Activated CD8-positive, alpha-beta memory T cell treated with anti-CD3 and anti-CD28 coated beads, Interleukin-2, amount 10 ng/mL, durations not matched to agents 7 days and 5 days (primary cell): ENCODE results near the gene SRSF12. TPM values are rescaled to one million over a fixed set of nuclear protein-coding genes. Genes with fewer than 3 reads are reported as not detected.

Experiments
- ATAC-seq: fragments of 150-1000 bp; cut with Tn5 transposase; one replicate; pipeline ENCODE4 v1.10.0; 2021; ENCODE audit warnings: moderate library complexity
- CTCF ChIA-PET: fragments of 350-600 bp; sonication (Branson Sonifier 250); formaldehyde crosslinking; loops from one replicate; lab custom pipeline; 2021; ENCODE audit warnings: antibody characterized with exemption; lab: Charles Lee
- DNase-seq: peaks from one replicate; pipeline ENCODE4 v3.0.0-alpha.2; 2020
- H3K27ac Mint-ChIP-seq: one replicate; pipeline ENCODE4 v1.8.0; 2021; ENCODE audit warnings: mild to moderate bottlenecking, mixed read lengths
- H3K27me3 Mint-ChIP-seq: one replicate; pipeline ENCODE4 v1.8.0; 2021; ENCODE audit warnings: mixed read lengths
- H3K36me3 Mint-ChIP-seq: one replicate; pipeline ENCODE4 v1.8.0; 2021; ENCODE audit warnings: mild to moderate bottlenecking, mixed read lengths
- H3K4me1 Mint-ChIP-seq: one replicate; pipeline ENCODE4 v1.8.0; 2021; ENCODE audit warnings: mixed read lengths
- H3K4me3 Mint-ChIP-seq: one replicate; pipeline ENCODE4 v1.8.0; 2021; ENCODE audit warnings: mild to moderate bottlenecking, moderate library complexity, mixed read lengths
- H3K9me3 Mint-ChIP-seq: one replicate; pipeline ENCODE4 v1.8.0; 2022; ENCODE audit warnings: low read depth, mixed read lengths
- total RNA-seq, 2 experiments: library from RNA; stranded (reverse); gene quantifications; one replicate each; pipeline ENCODE4 v1.2.3, GENCODE V29; 2021

Gene SRSF12
- total RNA-seq, 2 experiments from 2014 or later, result not detected

- Mint-ChIP-seq H3K4me1 (peaks cover 2% of the 10 kb centered on the region), H3K27ac (no peak overlapping the region), H3K4me3 (no peak overlapping the region), H3K9me3 (no peaks in the 10 kb centered on the region), H3K36me3 (no peaks in the 10 kb centered on the region), H3K27me3 (peaks cover 9% of the 10 kb centered on the region)
- ATAC-seq (no peak), DNase-seq (no peak)
- CTCF ChIA-PET, result interaction anchor here (1.0 to 1.3 kb wide), 2 partner anchors 13 to 25 kb away, joined by 3 read pairs; no protein-coding TSS in a partner anchor
These were observed 5.9 kb downstream of the SRSF12 start for GRCh38 chr6:89111933-89112332.

DNA sequence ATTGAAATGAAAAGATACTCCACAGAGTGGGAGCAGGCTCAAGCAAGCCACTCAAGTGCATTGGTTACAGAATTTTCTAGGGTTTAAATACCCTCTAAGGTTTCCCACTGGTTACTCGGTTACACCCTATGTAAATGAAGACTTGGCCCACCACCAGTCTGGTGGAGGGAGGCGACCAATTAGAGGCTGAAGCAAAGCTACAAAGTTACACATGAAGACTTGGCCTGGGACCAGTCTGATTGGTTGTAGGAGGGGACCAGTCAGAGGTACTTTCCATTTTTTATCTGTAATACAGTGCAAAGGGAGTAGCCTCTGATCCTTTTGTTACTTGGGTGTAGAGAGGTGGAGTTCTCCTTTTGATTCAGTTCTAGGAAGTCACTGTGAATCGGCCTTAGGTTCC is 7.6 kb downstream of the SRSF12 start:
- ATAC-seq (no peak), DNase-seq (no peak)
- no peaks in the 10 kb centered on the region for H3K4me1 Mint-ChIP-seq
- H3K27ac Mint-ChIP-seq, result no peak overlapping the region
- CTCF ChIA-PET, result no interaction called here
- no peaks in the 10 kb centered on the region for H3K36me3 Mint-ChIP-seq
- no peaks in the 10 kb centered on the region for H3K27me3 Mint-ChIP-seq
- H3K4me3 Mint-ChIP-seq, result no peak overlapping the region
- no peaks in the 10 kb centered on the region for H3K9me3 Mint-ChIP-seq

- H3K4me3 Mint-ChIP-seq, result no peak overlapping the region
- H3K27me3 Mint-ChIP-seq, result no peaks in the 10 kb centered on the region
- CTCF ChIA-PET, result interaction anchor here (1.2 kb wide), 1 partner anchor 117 kb away, joined by 4 read pairs; no protein-coding TSS in a partner anchor
- H3K9me3 Mint-ChIP-seq, result no peaks in the 10 kb centered on the region
- H3K27ac Mint-ChIP-seq, result no peak overlapping the region
- ATAC-seq (no peak), DNase-seq (no peak)
- H3K36me3 Mint-ChIP-seq, result peaks cover 1% of the 10 kb centered on the region
- H3K4me1 Mint-ChIP-seq, result peaks cover 8% of the 10 kb centered on the region
These were observed 17.8 kb downstream of the SRSF12 start for GRCh38 chr6:89100114-89100513.

- Mint-ChIP-seq H3K27ac (no peak overlapping the region), H3K9me3 (no peaks in the 10 kb centered on the region), H3K4me3 (no peak overlapping the region), H3K27me3 (no peaks in the 10 kb centered on the region), H3K36me3 (no peaks in the 10 kb centered on the region), H3K4me1 (peaks cover 8% of the 10 kb centered on the region)
- DNase-seq, result no peak
- ATAC-seq, result peak; percentile 71
- CTCF ChIA-PET, result interaction anchor here (0.9 to 1.5 kb wide), 5 partner anchors 13 to 273 kb away, joined by 3 to 4 read pairs (median 3); partner anchors contain the start of gene SRSF12
These were observed 19.4 kb downstream of the SRSF12 start for GRCh38 chr6:89098461-89098860.

DNA sequence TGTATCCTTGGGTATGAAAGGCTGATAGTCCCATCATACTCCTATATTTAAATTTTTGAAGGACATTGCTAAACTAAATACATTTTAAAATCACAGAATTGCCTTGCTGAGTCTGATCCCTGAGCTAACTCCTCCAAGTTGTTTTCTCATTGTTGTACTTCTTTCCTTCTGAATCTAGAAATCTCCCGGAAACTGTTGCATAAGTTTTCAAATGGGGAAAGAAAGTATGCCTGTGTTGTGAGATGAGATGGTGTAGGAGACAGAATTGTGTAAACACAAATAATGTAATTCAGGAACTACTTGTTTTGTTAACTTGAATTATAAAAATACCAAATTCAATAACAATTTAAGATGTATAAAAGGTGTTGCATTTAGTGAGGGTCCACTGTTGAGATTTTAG is 30.0 kb downstream of the SRSF12 start:
- Mint-ChIP-seq H3K27ac (no peak overlapping the region), H3K4me3 (no peak overlapping the region), H3K36me3 (peaks cover 31% of the 10 kb centered on the region), H3K27me3 (no peaks in the 10 kb centered on the region), H3K9me3 (no peaks in the 10 kb centered on the region), H3K4me1 (peaks cover 22% of the 10 kb centered on the region)
- CTCF ChIA-PET, result interaction anchor here (0.9 kb wide), 1 partner anchor 281 kb away, joined by 3 read pairs; no protein-coding TSS in a partner anchor
- DNase-seq (no peak), ATAC-seq (no peak)

GRCh38 chr6:89085409-89086205 is 32.3 kb downstream of the SRSF12 start:
- Mint-ChIP-seq H3K4me1 (peaks cover 26% of the 10 kb centered on the region), H3K36me3 (peaks cover 38% of the 10 kb centered on the region), H3K9me3 (no peaks in the 10 kb centered on the region), H3K4me3 (no peak overlapping the region), H3K27ac (no peak overlapping the region), H3K27me3 (no peaks in the 10 kb centered on the region)
- CTCF ChIA-PET, result interaction anchor here (1.0 to 1.2 kb wide), 2 partner anchors 9 to 13 kb away, joined by 3 to 7 read pairs; no protein-coding TSS in a partner anchor
- no peak for ATAC-seq
- DNase-seq, result no peak

DNA sequence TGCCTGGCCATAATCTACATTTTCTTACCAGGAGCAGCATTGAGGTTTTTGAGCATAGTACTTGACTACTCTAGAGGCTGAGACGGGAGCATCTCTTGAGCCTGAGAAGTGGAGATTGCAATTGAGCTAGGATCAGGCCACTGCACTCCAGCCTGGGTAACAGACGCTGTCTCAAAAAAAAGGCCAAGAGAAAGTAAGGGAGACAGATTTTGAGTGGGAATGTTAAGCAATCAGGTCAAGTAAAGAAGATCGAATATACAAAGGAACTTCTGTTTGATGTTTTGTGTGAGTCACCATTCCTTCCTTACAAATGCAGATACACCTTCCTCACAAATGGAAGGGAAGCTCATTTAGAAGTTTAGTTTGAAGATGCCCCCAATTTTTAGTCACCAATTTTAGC is 32.9 kb downstream of the SRSF12 start:
- CTCF ChIA-PET, result interaction anchor here (1.2 to 1.6 kb wide), 2 partner anchors 10 to 33 kb away, joined by 4 to 7 read pairs; partner anchors contain the start of gene SRSF12
- Mint-ChIP-seq H3K36me3 (peaks cover 38% of the 10 kb centered on the region), H3K27ac (peak overlapping the region; percentile 3)

DNA sequence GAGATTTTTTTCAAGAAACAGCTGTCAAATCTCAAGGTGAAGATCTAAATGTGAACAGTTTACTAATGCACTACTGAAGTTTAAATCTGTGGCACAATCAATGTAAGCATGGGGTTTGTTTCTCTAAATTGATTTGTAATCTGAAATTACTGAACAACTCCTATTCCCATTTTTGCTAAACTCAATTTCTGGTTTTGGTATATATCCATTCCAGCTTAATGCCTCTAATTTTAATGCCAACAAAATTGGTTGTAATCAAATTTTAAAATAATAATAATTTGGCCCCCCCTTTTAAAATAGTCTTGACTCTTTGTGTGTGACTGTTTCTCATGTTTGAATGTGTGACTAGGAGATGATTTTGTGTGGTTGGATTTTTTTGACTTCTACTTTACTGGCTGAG is 33.3 kb downstream of the SRSF12 start:
- Mint-ChIP-seq H3K4me3 (no peak overlapping the region), H3K27ac (peak overlapping the region; percentile 3), H3K9me3 (no peaks in the 10 kb centered on the region), H3K36me3 (peaks cover 38% of the 10 kb centered on the region), H3K4me1 (peaks cover 25% of the 10 kb centered on the region), H3K27me3 (no peaks in the 10 kb centered on the region)
- DNase-seq (no peak), ATAC-seq (no peak)
- CTCF ChIA-PET, result interaction anchor here (1.2 to 1.6 kb wide), 2 partner anchors 10 to 33 kb away, joined by 4 to 7 read pairs; partner anchors contain the start of gene SRSF12

More for the DNA sequence above, 32.9 kb downstream of the SRSF12 start:
- Mint-ChIP-seq H3K9me3 (no peaks in the 10 kb centered on the region), H3K4me1 (peaks cover 25% of the 10 kb centered on the region), H3K27me3 (no peaks in the 10 kb centered on the region), H3K4me3 (no peak overlapping the region)
- no peak for DNase-seq
- ATAC-seq, result no peak

GRCh38 chr6:89082486-89082891 is 35.4 kb downstream of the SRSF12 start:
- H3K9me3 Mint-ChIP-seq, result no peaks in the 10 kb centered on the region

GRCh38 chr6:89081423-89082322 is 36.2 kb downstream of the SRSF12 start:
- peak overlapping the region; percentile 96 for H3K27ac Mint-ChIP-seq
- peaks cover 38% of the 10 kb centered on the region for H3K36me3 Mint-ChIP-seq
- peaks cover 28% of the 10 kb centered on the region for H3K4me1 Mint-ChIP-seq
- H3K27me3 Mint-ChIP-seq, result no peaks in the 10 kb centered on the region
- CTCF ChIA-PET, result interaction anchor here (2.1 kb wide), 1 partner anchor 64 kb away, joined by 8 read pairs; the partner anchor contains the start of gene PM20D2
- H3K4me3 Mint-ChIP-seq, result peak overlapping the region; percentile 97
- DNase-seq, result peak; percentile 98
- H3K9me3 Mint-ChIP-seq, result no peaks in the 10 kb centered on the region
- ATAC-seq, result peak; percentile 64

More at GRCh38 chr6:89082486-89082891, 35.4 kb downstream of the SRSF12 start:
- Mint-ChIP-seq H3K27ac (peak overlapping the region; percentile 96), H3K27me3 (no peaks in the 10 kb centered on the region), H3K4me1 (peaks cover 28% of the 10 kb centered on the region), H3K4me3 (peak overlapping the region; percentile 97), H3K36me3 (peaks cover 38% of the 10 kb centered on the region)
- CTCF ChIA-PET, result interaction anchor here (1.3 to 1.6 kb wide), 2 partner anchors 62 to 100 kb away, joined by 3 to 6 read pairs; no protein-coding TSS in a partner anchor
- ATAC-seq (no peak), DNase-seq (peak; percentile 48)

GRCh38 chr6:89081129-89081422 is 36.8 kb downstream of the SRSF12 start:
- Mint-ChIP-seq H3K9me3 (no peaks in the 10 kb centered on the region), H3K27ac (peak overlapping the region; percentile 99), H3K4me1 (peaks cover 26% of the 10 kb centered on the region), H3K27me3 (no peaks in the 10 kb centered on the region), H3K36me3 (peaks cover 36% of the 10 kb centered on the region), H3K4me3 (peak overlapping the region; percentile 91)
- CTCF ChIA-PET, result interaction anchor here (1.1 to 2.1 kb wide), 2 partner anchors 36 to 65 kb away, joined by 3 to 8 read pairs; partner anchors contain the start of gene PM20D2
- DNase-seq (no peak), ATAC-seq (no peak)

DNA sequence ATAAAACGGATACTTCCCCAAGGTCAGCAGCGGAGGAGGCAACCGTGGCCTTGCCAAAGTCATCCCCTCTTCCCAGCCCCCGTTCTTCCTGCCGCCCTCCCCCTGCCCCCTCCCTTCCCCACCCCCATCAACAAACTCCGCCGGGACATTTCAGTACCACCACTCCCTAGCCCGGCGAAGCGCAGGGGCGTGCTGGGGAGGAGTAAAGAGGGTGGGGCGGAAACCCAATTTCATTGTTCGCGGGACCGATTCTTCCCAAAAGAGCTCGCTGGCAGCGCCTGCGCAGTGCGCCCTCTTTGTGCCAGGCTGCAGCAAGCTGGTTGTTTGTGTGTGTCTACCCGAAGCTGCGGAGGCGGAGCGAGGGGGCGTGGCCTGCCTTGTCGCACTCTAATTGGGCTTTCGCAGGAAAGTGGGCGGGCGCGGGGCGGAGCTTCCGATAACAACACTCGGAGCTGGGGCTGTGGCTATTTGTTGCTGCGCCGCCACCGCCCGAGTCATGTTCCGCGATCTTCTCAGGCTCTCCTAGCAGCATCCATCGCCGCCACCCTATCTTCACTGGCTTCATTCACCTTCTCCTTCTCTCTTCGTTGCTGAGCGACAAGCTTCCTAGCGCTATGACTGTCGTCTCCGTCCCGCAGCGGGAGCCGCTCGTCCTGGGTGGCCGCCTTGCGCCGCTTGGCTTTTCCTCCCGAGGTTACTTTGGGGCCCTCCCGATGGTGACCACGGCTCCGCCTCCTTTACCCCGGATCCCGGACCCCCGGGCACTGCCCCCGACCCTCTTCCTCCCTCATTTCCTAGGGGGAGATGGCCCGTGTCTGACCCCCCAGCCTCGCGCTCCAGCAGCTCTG is 37.4 kb downstream of the SRSF12 start, which contains the start of gene PNRC1:
Gene PNRC1 (plus strand): TSS at position 471 of the 848 bp plus-strand sequence. CDS start 144 bp downstream, at position 615.
- Mint-ChIP-seq H3K27me3 (no peaks in the 10 kb centered on the region), H3K27ac (peak within 1 kb of the TSS; percentile 99), H3K36me3 (peaks cover 34% of the 10 kb centered on the region), H3K4me1 (peaks cover 26% of the 10 kb centered on the region), H3K4me3 (peak within 1 kb of the TSS; percentile 97), H3K9me3 (no peaks in the 10 kb centered on the region)
- DNase-seq (peak; percentile 100), ATAC-seq (peak; percentile 74)
- CTCF ChIA-PET, result interaction anchor here (0.9 to 3.0 kb wide), 7 partner anchors 9 to 292 kb away, joined by 3 to 10 read pairs (median 5); partner anchors contain the start of gene PM20D2
